Activated naive CD4-positive, alpha-beta T cell treated with anti-CD3 and anti-CD28 coated beads, Interleukin-2, amount 50 U/mL, for 24 hours (primary cell): ENCODE data around the gene MRM3.
A peak's percentile ranks its signal among the peaks of the same experiment; 100 is the strongest.
"Not testable (repeated sequence)": the region's sequence is repeated elsewhere in the genome, so short reads cannot be mapped to it uniquely, and the experiment has no call there.

ENCODE experiments used
- H3K27ac Mint-ChIP-seq: one replicate; pipeline ENCODE4 v1.8.0; 2021; ENCODE audit warnings: mild to moderate bottlenecking, mixed read lengths
- H3K27me3 Mint-ChIP-seq: one replicate; pipeline ENCODE4 v1.8.0; 2021; ENCODE audit warnings: mixed read lengths
- H3K36me3 Mint-ChIP-seq: one replicate; pipeline ENCODE4 v1.8.0; 2021; ENCODE audit warnings: mixed read lengths
- H3K4me1 Mint-ChIP-seq: one replicate; pipeline ENCODE4 v1.8.0; 2021; ENCODE audit warnings: mixed read lengths
- H3K4me3 Mint-ChIP-seq: one replicate; pipeline ENCODE4 v1.8.0; 2021; ENCODE audit warnings: mild to moderate bottlenecking, mixed read lengths
- H3K9me3 Mint-ChIP-seq: one replicate; pipeline ENCODE4 v1.8.0; 2021; ENCODE audit warnings: mixed read lengths

The MRM3 gene

GRCh38 chr17:751269-752001, 30.7 kb upstream of the MRM3 start:
- peak overlapping the region; percentile 98 for H3K27ac Mint-ChIP-seq
- H3K4me1 Mint-ChIP-seq = peaks cover 39% of the 10 kb centered on the region
- H3K4me3 Mint-ChIP-seq = peak overlapping the region; percentile 98
- no peaks in the 10 kb centered on the region for H3K27me3 Mint-ChIP-seq
- no peaks in the 10 kb centered on the region for H3K9me3 Mint-ChIP-seq
- H3K36me3 Mint-ChIP-seq = peaks cover 11% of the 10 kb centered on the region

- Mint-ChIP-seq H3K4me1 (peaks cover 39% of the 10 kb centered on the region), H3K9me3 (no peaks in the 10 kb centered on the region), H3K36me3 (peaks cover 12% of the 10 kb centered on the region), H3K27me3 (no peaks in the 10 kb centered on the region), H3K27ac (peak within 1 kb of the TSS; percentile 98), H3K4me3 (peak within 1 kb of the TSS; percentile 98)
Observed at GRCh38 chr17:752002-752619, 30.0 kb upstream of the MRM3 start, which contains the start of gene GEMIN4. Gene GEMIN4, minus strand, starts transcription at chr17:752264. Its CDS starts 122 bp downstream, at chr17:752142.

- H3K27ac Mint-ChIP-seq = peak overlapping the region; percentile 97
- H3K9me3 Mint-ChIP-seq = no peaks in the 10 kb centered on the region
- H3K36me3 Mint-ChIP-seq = peaks cover 13% of the 10 kb centered on the region
- H3K27me3 Mint-ChIP-seq = no peaks in the 10 kb centered on the region
- H3K4me1 Mint-ChIP-seq = peaks cover 39% of the 10 kb centered on the region
- peak overlapping the region; percentile 98 for H3K4me3 Mint-ChIP-seq
Observed at GRCh38 chr17:752620-753219, 29.4 kb upstream of the MRM3 start.

GRCh38 chr17:753418-753817, 28.7 kb upstream of the MRM3 start:
- Mint-ChIP-seq H3K27ac (peak overlapping the region; percentile 65), H3K36me3 (peaks cover 6% of the 10 kb centered on the region), H3K4me3 (peak overlapping the region; percentile 49), H3K27me3 (no peaks in the 10 kb centered on the region), H3K4me1 (peaks cover 32% of the 10 kb centered on the region), H3K9me3 (no peaks in the 10 kb centered on the region)

- not testable (repeated sequence) for H3K9me3 Mint-ChIP-seq, H3K4me3 Mint-ChIP-seq, H3K27me3 Mint-ChIP-seq, H3K36me3 Mint-ChIP-seq, H3K27ac Mint-ChIP-seq
- peaks cover 17% of the 10 kb centered on the region for H3K4me1 Mint-ChIP-seq
Observed at GRCh38 chr17:755319-755961, 26.7 kb upstream of the MRM3 start.

- not testable (repeated sequence) for H3K4me3 Mint-ChIP-seq, H3K9me3 Mint-ChIP-seq, H3K27me3 Mint-ChIP-seq, H3K36me3 Mint-ChIP-seq, H3K27ac Mint-ChIP-seq
- peaks cover 10% of the 10 kb centered on the region for H3K4me1 Mint-ChIP-seq
Observed at GRCh38 chr17:756010-756567, 26.1 kb upstream of the MRM3 start.

- Mint-ChIP-seq H3K4me1 (no peaks in the 10 kb centered on the region), H3K36me3 (peaks cover 6% of the 10 kb centered on the region), H3K27me3 (no peaks in the 10 kb centered on the region), H3K9me3 (no peaks in the 10 kb centered on the region), H3K4me3 (no peak overlapping the region), H3K27ac (no peak overlapping the region)
Observed at GRCh38 chr17:759964-760363, 22.2 kb upstream of the MRM3 start.

GRCh38 chr17:760371-760770, 21.8 kb upstream of the MRM3 start:
- H3K9me3 Mint-ChIP-seq = no peaks in the 10 kb centered on the region
- H3K27me3 Mint-ChIP-seq = no peaks in the 10 kb centered on the region
- H3K27ac Mint-ChIP-seq = no peak overlapping the region
- H3K4me1 Mint-ChIP-seq = no peaks in the 10 kb centered on the region
- no peak overlapping the region for H3K4me3 Mint-ChIP-seq
- peaks cover 10% of the 10 kb centered on the region for H3K36me3 Mint-ChIP-seq

GRCh38 chr17:767076-767475, 15.1 kb upstream of the MRM3 start:
- H3K9me3 Mint-ChIP-seq = no peaks in the 10 kb centered on the region
- no peak overlapping the region for H3K27ac Mint-ChIP-seq
- H3K36me3 Mint-ChIP-seq = peaks cover 28% of the 10 kb centered on the region
- no peaks in the 10 kb centered on the region for H3K4me1 Mint-ChIP-seq
- no peak overlapping the region for H3K4me3 Mint-ChIP-seq
- H3K27me3 Mint-ChIP-seq = no peaks in the 10 kb centered on the region

- H3K4me3 Mint-ChIP-seq = no peak overlapping the region
- peaks cover 27% of the 10 kb centered on the region for H3K36me3 Mint-ChIP-seq
- peaks cover 7% of the 10 kb centered on the region for H3K4me1 Mint-ChIP-seq
- H3K9me3 Mint-ChIP-seq = no peaks in the 10 kb centered on the region
- H3K27ac Mint-ChIP-seq = no peak overlapping the region
- H3K27me3 Mint-ChIP-seq = no peaks in the 10 kb centered on the region
Observed at GRCh38 chr17:773016-773415, 9.1 kb upstream of the MRM3 start.

- H3K4me3 Mint-ChIP-seq = no peak overlapping the region
- H3K4me1 Mint-ChIP-seq = peaks cover 10% of the 10 kb centered on the region
- H3K9me3 Mint-ChIP-seq = no peaks in the 10 kb centered on the region
- H3K27ac Mint-ChIP-seq = peak overlapping the region; percentile 12
- peaks cover 25% of the 10 kb centered on the region for H3K36me3 Mint-ChIP-seq
- H3K27me3 Mint-ChIP-seq = no peaks in the 10 kb centered on the region
Observed at GRCh38 chr17:773467-774312, 8.5 kb upstream of the MRM3 start.

- Mint-ChIP-seq H3K27me3 (no peaks in the 10 kb centered on the region), H3K4me3 (no peak overlapping the region), H3K9me3 (no peaks in the 10 kb centered on the region), H3K27ac (no peak overlapping the region), H3K36me3 (peaks cover 23% of the 10 kb centered on the region), H3K4me1 (peaks cover 10% of the 10 kb centered on the region)
Observed at GRCh38 chr17:774313-774584, 7.9 kb upstream of the MRM3 start.

- Mint-ChIP-seq H3K9me3 (no peaks in the 10 kb centered on the region), H3K27me3 (no peaks in the 10 kb centered on the region), H3K4me1 (peaks cover 27% of the 10 kb centered on the region), H3K4me3 (no peak overlapping the region), H3K36me3 (peaks cover 10% of the 10 kb centered on the region), H3K27ac (no peak overlapping the region)
Observed at GRCh38 chr17:778096-778495, 4.1 kb upstream of the MRM3 start.

GRCh38 chr17:784143-784542, 2.0 kb downstream of the MRM3 start:
- no peak overlapping the region for H3K27ac Mint-ChIP-seq
- no peaks in the 10 kb centered on the region for H3K27me3 Mint-ChIP-seq
- peaks cover 39% of the 10 kb centered on the region for H3K4me1 Mint-ChIP-seq
- no peaks in the 10 kb centered on the region for H3K9me3 Mint-ChIP-seq
- peaks cover 8% of the 10 kb centered on the region for H3K36me3 Mint-ChIP-seq
- peak overlapping the region; percentile 98 for H3K4me3 Mint-ChIP-seq

- not testable (repeated sequence) for H3K27ac Mint-ChIP-seq, H3K9me3 Mint-ChIP-seq, H3K4me3 Mint-ChIP-seq, H3K36me3 Mint-ChIP-seq, H3K27me3 Mint-ChIP-seq
- H3K4me1 Mint-ChIP-seq = peaks cover 34% of the 10 kb centered on the region
Observed at GRCh38 chr17:785901-786300, 3.7 kb downstream of the MRM3 start.
